Measurements from ENCODE around the gene B3GALT5. TPM values are rescaled to one million over a fixed set of nuclear protein-coding genes. Genes with fewer than 3 reads are reported as not detected.
A peak's percentile ranks its signal among the peaks of the same experiment; 100 is the strongest.

Gene B3GALT5
- total RNA-seq, 1 donor from 2014 or later, result not detected

DNA sequence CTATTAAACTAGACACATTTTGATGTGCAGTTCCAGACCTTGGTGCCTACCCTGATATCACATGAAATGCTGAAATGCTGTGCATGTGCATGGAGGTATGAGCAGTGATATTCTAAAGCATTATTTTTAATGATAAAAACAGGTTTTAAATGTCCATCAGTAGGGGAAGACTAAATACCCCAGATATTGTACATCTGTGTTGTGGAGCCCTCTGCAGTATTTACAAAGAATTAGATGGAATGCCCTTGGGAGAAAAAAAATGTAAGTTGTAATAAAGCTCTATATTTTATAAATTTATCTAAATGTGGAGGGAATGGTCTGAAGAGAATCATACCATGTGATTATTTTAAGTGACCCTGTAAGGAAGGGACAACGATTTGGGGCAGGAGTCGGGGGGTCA, 93.1 kb downstream of the B3GALT5 start:
- Mint-ChIP-seq H3K4me3 (ENCODE audit: unreplicated experiment) (no peak overlapping the region), H3K27me3 (ENCODE audit: low read depth) (peaks cover 18% of the 10 kb centered on the region), H3K27ac (ENCODE audit: unreplicated experiment) (no peak overlapping the region), H3K36me3 (ENCODE audit: low read depth) (no peaks in the 10 kb centered on the region), H3K9me3 (ENCODE audit: low read depth) (peaks cover 10% of the 10 kb centered on the region), H3K4me1 (ENCODE audit: low read depth) (no peaks in the 10 kb centered on the region)
- TF ChIP-seq, protein P1, sequence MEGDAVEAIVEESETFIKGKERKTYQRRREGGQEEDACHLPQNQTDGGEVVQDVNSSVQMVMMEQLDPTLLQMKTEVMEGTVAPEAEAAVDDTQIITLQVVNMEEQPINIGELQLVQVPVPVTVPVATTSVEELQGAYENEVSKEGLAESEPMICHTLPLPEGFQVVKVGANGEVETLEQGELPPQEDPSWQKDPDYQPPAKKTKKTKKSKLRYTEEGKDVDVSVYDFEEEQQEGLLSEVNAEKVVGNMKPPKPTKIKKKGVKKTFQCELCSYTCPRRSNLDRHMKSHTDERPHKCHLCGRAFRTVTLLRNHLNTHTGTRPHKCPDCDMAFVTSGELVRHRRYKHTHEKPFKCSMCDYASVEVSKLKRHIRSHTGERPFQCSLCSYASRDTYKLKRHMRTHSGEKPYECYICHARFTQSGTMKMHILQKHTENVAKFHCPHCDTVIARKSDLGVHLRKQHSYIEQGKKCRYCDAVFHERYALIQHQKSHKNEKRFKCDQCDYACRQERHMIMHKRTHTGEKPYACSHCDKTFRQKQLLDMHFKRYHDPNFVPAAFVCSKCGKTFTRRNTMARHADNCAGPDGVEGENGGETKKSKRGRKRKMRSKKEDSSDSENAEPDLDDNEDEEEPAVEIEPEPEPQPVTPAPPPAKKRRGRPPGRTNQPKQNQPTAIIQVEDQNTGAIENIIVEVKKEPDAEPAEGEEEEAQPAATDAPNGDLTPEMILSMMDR (IDR thresholded peaks at IDR 0.05), result peak; percentile 59
- no peak for DNase-seq (ENCODE audit: low spot score)

DNA sequence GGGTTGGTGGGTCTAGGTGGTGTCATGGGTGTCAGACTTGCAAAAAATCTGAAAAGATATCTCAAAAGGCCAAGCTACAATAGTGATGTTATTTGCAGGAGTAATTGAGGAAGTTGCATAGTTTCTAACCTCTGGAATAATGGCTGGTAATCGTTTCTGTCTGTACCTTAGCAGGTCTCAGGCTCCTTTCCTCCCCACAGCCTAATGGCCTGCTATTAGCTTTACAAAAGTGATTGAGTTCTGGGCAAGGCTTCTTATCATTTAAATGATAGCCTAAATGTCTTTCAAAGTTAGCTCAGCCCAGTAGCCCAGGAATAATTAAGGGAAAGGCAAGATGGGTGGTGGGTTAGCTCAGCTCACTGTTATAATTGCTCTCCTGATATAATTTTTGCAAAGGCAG, 94.6 kb downstream of the B3GALT5 start:
- Mint-ChIP-seq H3K27me3 (ENCODE audit: low read depth) (peaks cover 15% of the 10 kb centered on the region), H3K4me1 (ENCODE audit: low read depth) (no peaks in the 10 kb centered on the region), H3K36me3 (ENCODE audit: low read depth) (no peaks in the 10 kb centered on the region), H3K4me3 (ENCODE audit: unreplicated experiment) (no peak overlapping the region), H3K9me3 (ENCODE audit: low read depth) (peaks cover 10% of the 10 kb centered on the region), H3K27ac (ENCODE audit: unreplicated experiment) (no peak overlapping the region)
- TF ChIP-seq, protein P1 (IDR thresholded peaks at IDR 0.05), result no peak
- no peak for DNase-seq (ENCODE audit: low spot score)

DNA sequence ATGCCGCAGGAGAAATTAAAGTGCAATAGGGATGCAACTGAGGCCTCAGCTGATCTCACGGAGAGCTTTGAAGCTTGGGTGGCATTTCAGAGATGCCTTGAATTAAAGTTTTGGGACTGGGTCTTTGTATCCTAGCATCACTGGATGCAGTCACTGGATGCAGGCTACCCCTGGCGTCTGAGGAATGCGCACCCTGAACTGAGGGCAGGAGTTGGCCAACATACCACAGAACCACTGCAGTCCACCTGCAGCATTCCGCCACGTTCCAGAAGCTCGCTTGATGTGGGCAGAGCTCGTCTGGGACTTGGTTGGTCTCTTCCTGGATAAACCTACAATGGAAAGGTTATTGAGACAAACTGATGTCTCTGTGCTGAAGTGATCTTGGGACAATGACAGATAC, 98.1 kb downstream of the B3GALT5 start:
- Mint-ChIP-seq H3K4me3 (ENCODE audit: unreplicated experiment) (no peak overlapping the region), H3K27ac (ENCODE audit: unreplicated experiment) (no peak overlapping the region), H3K27me3 (ENCODE audit: low read depth) (peaks cover 22% of the 10 kb centered on the region), H3K9me3 (ENCODE audit: low read depth) (no peaks in the 10 kb centered on the region), H3K36me3 (ENCODE audit: low read depth) (no peaks in the 10 kb centered on the region), H3K4me1 (ENCODE audit: low read depth) (no peaks in the 10 kb centered on the region)
- DNase-seq (ENCODE audit: low spot score), result no peak
- TF ChIP-seq, protein P1 (IDR thresholded peaks at IDR 0.05), result no peak

DNA sequence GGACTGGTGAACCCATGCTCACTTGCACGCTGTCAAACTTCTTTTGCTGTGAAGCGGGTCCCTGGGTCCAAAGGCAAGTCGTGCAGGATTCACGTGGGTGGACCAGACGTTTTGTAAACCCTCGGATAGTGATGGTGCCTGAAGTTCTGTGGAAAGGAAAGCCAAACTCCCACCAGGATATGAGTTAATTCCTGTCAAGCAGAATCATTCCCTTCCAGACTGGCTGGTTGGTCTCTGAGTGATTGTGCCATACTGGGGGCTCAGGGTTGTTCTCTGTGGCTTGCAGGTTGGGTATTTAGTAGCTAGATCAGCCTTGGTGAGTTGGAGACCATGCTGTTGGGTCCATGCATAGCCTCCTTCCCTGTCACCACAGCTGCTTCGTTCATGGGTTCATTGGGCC, 99.5 kb downstream of the B3GALT5 start:
- Mint-ChIP-seq H3K27me3 (ENCODE audit: low read depth) (peaks cover 27% of the 10 kb centered on the region), H3K27ac (ENCODE audit: unreplicated experiment) (no peak overlapping the region), H3K4me3 (ENCODE audit: unreplicated experiment) (no peak overlapping the region), H3K9me3 (ENCODE audit: low read depth) (no peaks in the 10 kb centered on the region), H3K36me3 (ENCODE audit: low read depth) (no peaks in the 10 kb centered on the region), H3K4me1 (ENCODE audit: low read depth) (no peaks in the 10 kb centered on the region)
- TF ChIP-seq, protein P1 (IDR thresholded peaks at IDR 0.05), result no peak
- DNase-seq (ENCODE audit: low spot score), result no peak

DNA sequence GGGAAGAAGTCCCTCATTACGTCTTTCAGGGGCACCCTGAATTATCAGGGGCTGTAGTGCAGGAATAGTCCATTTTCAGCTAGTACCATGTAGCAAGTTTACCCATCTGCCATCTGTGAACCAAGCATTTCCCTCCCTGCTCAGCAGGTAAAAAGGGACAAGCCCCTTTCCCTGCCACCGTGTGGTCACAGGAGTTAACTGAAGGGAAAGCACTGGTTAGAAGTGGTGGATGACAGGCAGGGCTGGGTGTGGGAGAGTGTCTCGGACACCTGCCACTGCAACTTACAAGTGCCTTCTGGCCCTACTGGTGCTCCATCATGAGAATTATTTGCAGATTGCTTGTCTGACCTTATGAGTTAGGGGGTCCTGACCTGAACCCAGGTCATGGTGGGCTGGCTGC, 100.2 kb downstream of the B3GALT5 start:
- Mint-ChIP-seq H3K4me1 (ENCODE audit: low read depth) (no peaks in the 10 kb centered on the region), H3K4me3 (ENCODE audit: unreplicated experiment) (no peak overlapping the region), H3K27me3 (ENCODE audit: low read depth) (peaks cover 31% of the 10 kb centered on the region), H3K9me3 (ENCODE audit: low read depth) (no peaks in the 10 kb centered on the region), H3K27ac (ENCODE audit: unreplicated experiment) (no peak overlapping the region), H3K36me3 (ENCODE audit: low read depth) (no peaks in the 10 kb centered on the region)
- TF ChIP-seq, protein P1 (IDR thresholded peaks at IDR 0.05), result peak; percentile 14
- no peak for DNase-seq (ENCODE audit: low spot score)
